NCI-H187 (cell line): ENCODE data around the gene GNA15.
"Not testable (repeated sequence)": the region's sequence is repeated elsewhere in the genome, so short reads cannot be mapped to it uniquely, and the experiment has no call there.

ENCODE experiments used
- DNase-seq, 2 experiments: peaks; one replicate each; lab custom pipeline; 2025; lab: John Stamatoyannopoulos, UW

Gene GNA15

DNA sequence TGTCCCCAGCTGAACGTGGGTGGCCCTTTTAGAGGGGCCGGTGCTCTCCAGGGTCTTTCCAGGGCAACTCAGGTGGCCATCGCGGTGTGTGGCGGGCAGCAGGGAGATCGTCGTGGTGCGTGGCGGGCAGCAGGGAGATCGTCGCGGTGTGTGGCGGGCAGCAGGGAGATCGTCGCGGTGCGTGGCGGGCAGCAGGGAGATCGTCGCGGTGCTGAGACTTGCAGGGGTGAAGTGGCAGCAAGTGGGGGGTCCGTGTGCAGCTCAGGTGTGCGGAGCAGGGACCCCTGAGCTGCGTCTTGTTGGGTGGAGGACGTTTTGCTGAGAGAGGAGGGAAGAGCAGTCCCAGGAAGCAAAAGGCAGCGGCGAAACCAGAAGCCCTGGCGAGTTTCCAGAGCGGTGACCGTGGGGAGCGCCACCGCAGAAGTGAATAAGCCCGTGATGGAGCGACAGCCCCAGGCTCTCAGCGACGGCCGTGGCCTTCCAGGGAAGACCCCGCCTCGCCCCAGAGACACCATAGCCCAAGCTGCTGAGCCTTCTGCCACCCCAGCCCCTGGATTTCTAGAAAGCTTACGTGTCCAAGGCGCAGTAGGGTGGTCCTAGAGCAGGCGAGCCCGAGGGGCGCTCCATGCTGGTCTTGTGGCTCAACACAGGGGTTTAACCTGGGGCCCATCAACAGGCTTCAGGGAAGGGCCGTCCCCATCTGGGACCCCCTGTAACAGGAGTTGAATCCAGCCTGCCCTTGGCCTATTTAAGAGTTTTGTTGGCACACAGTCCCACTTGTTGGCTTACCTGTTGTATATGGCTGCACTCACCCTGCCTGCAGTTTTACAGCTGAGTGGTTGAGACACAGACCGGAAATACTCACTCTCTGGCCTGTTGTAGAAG, 55.3 kb downstream of the GNA15 start:
- DNase-seq = no peak

GRCh38 chr19:3191806-3192104, 55.9 kb downstream of the GNA15 start:
- not testable (repeated sequence) for DNase-seq

DNA sequence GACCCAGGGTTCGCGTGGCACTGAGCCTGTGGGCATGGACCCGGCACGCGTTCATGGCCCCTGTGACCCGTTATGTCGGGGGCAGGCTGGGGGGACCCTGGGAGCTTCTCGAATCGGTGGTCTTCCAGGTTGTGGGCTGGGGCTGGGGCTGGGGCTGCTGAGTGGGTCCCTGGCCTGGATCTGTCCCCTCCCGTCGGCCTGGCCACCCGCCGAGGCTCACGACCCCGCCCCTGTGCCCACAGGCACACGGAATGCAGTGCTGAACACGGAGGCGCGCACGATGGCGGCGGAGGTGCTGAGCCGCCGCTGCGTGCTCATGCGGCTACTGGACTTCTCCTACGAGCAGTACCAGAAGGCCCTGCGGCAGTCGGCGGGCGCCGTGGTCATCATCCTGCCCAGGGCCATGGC, 56.4 kb downstream of the GNA15 start:
- DNase-seq = no peak

- no peak for DNase-seq
These were observed 56.9 kb downstream of the GNA15 start for GRCh38 chr19:3192684-3193083.

- no peak for DNase-seq
These were observed 57.6 kb downstream of the GNA15 start for GRCh38 chr19:3193256-3194105.

- no peak for DNase-seq
These were observed 58.6 kb downstream of the GNA15 start for GRCh38 chr19:3194106-3195087.

DNA sequence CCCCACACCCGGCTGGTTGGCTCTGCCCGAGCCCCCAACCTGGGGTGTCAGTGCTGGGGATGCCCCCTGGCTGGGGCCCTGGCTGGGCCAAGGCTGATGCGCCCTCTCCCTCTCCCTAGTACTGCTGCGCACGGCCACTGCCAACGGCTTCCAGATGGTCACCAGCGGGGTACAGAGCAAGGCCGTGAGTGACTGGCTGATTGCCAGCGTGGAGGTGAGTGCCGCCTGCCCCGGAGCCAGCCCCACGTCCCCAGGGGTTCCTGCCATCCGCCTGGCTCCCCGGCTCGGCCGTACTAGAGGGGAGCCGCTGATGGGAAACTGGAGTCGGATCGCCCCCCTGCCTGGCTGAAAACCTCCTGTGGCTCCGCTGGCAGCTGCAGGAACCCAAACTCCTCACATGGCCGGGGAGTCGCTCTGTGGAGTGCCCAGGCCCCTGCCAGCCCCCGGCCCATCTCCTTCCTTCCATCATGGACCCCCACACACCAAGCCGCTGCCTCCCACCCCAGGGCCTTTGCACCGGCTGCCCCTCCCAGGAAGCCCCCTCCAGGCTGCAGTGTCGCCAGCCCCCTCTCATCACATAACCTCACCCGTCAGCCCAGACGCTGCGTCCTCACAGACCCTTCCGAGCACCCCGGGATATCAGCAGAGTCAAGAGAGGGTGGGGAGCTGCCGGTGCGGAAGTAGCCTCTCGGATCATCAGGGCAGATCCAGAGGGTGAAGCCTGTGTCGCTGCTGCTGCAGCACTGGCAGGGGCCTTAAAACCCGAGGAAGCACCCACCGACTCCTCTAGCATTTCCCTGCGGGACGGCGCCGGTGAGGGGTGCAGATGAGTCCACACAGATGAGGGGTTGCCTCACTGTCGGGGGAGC, 60.5 kb downstream of the GNA15 start:
- DNase-seq = no peak

GRCh38 chr19:3196933-3197205, 61.0 kb downstream of the GNA15 start:
- DNase-seq = no peak

DNA sequence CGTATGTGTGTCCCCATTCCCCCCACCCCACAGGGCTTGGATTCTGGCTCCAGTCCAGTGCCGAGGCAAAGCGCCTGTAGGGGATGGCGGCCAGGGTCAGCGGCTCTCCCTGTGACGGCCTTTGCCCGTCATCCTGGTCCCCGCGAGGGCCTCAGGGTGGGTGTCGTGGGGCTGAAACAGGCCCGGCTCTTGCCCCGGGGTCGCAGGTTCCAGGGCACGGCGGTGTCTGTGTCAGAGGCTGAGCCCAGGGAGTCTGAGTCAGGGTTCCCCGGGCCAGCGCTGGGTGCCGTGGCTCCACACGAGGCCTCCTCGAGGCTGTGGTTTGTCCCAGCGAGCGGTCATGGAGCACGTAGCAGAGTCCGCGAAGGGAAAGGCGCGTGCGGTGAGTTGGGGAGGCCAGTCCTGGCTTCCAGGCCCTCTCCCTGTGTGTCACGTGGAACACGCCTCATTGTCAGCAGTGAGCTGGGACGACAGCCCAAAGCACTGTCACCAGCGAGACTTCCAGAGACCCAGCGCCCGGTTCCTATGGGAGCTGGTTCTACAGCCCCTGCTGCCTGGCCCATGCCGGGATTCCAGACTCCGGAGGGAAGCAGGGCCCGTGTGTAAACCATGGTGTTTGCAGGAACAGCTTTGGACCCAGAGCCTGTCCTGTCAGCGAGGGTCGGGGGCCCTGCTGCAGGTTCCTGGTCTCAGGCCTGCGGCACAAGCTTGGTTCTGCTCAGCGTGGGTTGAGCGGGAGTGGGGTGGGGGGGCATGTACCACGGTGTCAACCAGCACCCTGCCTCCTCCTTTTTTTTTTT, 63.3 kb downstream of the GNA15 start:
- no peak for DNase-seq

DNA sequence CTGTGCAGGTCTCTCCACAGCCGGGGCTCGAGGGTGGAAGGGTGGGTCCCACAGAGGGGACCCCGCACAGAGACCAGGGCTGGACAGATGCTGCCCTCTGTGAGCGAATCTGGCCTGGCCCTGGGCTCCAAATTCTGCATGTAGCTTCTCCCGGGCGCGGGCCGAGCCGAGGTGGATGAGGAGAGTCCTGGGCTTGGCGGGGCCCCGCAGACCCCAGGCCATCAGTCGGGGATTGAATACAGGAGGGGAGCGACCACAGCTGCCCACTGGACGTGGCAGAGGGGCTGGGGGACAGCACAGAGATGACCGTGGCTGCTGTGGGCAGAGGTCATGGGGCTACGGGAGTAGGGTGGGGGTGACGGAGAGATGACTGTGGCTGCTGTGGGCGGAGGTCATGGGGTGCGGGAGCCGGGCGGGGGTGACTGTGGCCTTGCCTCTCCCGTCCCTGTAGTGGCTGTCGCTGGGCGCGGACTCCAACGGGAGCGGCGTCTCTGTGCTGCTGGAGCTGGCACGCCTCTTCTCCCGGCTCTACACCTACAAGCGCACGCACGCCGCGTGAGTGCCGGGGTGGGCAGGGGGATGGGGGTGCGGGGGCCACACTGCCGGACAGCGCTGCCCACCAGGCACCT, 65.4 kb downstream of the GNA15 start:
- no peak for DNase-seq

DNA sequence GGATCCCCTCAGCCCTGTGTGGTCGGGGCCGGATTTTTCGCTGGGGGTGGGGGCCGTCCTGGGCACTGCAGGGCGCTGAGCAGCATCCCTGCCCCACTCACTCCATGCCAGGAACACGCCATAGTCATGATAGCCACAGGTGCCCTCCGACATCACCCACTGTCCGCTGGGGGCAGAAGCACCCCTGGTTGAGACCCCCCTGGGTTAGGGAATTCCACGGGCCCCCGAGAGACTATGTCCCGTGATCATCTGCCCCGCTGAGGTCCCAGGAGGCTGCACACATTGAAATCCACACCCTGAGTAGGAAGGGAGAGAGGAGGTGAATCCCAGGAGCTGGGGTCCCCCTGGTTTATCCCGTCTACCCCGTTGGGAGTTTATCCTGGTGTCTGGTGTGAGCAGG, 66.1 kb downstream of the GNA15 start:
- no peak for DNase-seq

DNA sequence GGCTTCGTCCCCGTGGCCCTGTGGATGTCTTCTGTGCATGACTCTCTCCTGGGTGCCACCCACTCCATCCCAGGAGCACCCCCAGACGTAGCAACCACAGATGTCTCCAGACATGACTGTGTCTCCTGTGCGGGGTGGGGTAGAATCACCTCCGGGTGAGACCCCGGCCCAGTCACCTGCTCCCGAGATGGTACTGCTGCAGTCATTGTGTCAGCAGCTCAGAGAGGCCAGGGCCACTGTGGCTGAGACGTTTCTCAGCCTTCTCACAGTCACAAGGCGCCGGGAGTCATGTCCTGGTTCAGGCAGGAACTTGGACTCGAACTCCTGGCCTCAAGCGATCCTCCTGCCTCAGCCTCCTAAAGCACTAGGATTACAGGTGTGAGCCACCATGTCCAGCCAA, 66.5 kb downstream of the GNA15 start:
- DNase-seq = no peak

DNA sequence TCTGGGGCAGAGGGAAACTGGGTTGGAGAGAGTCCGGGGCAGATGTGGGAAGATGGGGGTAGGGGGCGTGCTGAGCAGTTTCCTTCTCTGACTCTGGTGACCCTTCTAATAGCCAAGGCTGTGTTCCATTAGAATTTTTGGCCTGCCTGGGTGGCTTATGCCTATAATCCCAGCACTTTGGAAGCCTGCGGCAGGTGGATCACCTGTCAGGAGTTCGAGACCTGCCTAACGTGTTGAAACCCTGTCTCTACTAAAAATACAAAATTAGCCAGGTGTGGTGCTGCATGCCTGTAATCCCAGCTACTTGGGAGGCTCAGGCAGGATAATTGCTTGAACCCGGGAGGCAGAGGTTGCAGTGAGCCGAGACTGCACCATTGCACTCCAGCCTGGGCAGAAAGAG, 67.1 kb downstream of the GNA15 start:
- DNase-seq = not testable (repeated sequence)

- DNase-seq = no peak
These were observed 68.2 kb downstream of the GNA15 start for GRCh38 chr19:3203805-3204645.

DNA sequence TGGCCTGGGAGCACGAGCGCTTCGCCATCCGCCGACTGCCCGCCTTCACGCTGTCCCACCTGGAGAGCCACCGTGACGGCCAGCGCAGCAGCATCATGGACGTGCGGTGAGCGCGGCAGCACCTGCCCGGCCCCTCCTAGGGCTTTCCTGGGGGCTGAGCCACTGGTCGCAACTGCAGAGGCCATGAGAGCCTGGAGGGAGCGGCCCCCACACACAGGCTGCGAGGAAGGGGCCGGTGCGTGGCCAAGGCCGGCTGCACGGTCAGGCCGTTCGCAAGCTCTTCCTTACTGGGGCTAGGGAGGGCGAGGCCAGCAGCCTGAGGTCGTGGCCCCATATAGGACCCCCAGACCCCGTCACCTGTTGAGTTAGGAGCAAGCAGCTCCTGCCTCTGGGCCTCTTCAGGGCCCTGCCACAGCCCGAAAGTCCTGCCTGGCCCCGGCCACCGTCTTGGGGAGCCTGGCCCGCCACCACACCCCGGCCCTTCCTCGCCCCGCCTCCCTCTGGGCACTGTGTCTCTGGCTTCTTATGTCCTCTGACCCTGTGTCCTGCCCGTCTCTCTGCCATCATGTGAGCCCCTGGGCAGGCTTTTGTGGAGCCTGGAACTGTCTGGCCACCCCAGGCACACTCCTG, 68.9 kb downstream of the GNA15 start:
- no peak for DNase-seq

DNA sequence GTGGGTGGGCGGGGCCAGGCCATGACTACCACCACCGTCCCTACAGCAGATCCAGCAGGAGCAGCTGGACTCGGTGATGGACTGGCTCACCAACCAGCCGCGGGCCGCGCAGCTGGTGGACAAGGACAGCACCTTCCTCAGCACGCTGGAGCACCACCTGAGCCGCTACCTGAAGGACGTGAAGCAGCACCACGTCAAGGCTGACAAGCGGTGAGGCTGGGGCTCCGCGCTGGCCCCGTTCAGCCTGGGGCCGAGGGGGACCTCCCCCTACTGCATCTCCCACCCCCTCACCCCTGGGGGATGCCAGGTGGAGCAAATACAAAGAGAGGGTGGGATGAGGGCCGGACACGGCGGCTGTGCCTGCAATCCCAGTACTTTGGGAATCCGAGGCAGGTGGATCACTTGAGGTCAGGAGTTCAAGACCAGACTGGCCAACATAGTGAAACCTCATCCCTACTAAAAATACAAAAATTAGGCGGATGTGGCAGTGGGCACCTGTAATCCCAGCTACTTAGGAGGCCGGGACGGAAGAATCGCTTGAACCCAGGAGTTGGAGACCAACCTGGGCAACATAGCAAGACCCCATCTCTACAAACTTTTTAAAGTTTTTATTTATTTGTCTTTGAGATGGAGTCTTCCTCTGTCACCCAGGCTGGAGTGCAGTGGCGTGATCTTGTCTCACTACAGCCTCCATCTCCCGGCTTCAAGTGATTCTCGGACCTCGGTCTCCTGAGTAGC, 70.6 kb downstream of the GNA15 start:
- DNase-seq = no peak

GRCh38 chr19:3207461-3208242, 71.8 kb downstream of the GNA15 start:
- DNase-seq = no peak
